CD4-positive, alpha-beta T cell treated with Interleukin-4 for 4 hours (primary cell): Measurements from ENCODE around the gene RPL27A.

Experiments used
- DNase-seq: peaks from one replicate; pipeline ENCODE4 v3.0.0-alpha.2; 2020

Gene RPL27A

DNA sequence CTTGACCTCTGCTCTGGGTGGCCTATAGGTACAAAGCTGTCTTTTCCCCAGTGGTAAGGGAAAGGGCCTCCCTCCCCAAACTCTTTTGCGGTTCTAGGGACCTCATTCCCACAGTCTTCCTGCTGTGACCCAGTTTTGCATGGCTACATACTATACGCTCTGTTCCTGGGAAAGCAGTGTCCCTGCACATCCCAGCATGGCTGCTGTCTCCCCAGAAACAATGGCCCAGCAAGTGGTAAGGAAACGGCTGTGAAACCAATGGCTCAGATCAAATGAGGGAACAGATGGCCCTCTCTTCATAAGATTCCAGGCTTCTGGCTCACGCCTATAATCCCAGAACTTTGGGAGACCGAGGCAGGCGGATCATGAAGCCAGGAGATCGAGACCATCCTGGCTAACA, 41.1 kb downstream of the RPL27A start:
- DNase-seq: no peak

GRCh38 chr11:8724682-8725081, 42.1 kb downstream of the RPL27A start:
- DNase-seq: no peak

- no peak for DNase-seq
Measured at GRCh38 chr11:8726395-8726794, 43.8 kb downstream of the RPL27A start.

GRCh38 chr11:8728563-8728962, 46.0 kb downstream of the RPL27A start:
- DNase-seq: no peak

- DNase-seq: no peak
Measured at GRCh38 chr11:8729067-8729466, 46.5 kb downstream of the RPL27A start.

DNA sequence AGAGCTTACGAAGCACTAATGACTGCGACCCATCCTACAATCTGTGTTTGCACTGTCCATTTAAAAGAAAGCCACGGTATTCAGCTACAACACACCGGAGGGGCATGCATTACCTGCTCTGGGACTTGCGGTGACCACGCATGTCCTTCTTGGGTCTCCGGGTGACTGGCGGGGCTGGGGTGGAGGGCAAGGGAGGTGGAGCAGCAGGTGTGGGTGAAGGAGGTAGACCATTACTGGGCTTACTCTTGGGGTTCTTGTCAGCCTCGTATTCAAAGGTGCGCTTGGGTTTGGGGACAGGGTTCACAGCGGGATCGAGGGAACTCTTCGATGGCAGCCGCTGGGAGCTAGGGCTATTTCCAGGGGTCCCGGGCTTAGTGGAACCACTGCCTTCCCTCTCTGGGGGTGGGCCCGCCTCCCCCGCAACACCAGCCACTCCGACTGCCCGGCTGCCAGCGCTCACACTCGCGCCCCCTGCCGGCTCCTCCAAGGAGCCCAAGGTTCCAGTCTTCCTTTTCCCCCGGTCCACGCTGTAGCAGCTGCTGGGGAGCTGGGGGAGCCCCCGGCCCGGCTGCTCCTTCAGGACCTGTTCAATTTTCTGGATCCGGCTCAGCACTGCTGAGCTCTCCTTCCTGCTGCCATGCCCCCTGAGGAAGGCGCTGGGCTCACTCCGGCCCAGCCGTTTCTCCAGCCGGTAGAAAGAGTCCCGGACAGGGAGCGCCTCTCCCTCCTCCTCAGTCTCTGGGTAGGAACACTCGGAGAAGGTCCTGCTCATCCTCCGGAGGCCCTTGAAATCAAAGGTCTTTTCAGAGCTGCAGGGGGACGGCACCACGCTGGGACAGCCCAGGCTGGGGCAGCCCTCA, 47.5 kb downstream of the RPL27A start:
- no peak for DNase-seq

GRCh38 chr11:8730697-8731020, 48.1 kb downstream of the RPL27A start:
- DNase-seq: no peak

GRCh38 chr11:8731647-8732323, 49.2 kb downstream of the RPL27A start:
- DNase-seq: no peak

DNA sequence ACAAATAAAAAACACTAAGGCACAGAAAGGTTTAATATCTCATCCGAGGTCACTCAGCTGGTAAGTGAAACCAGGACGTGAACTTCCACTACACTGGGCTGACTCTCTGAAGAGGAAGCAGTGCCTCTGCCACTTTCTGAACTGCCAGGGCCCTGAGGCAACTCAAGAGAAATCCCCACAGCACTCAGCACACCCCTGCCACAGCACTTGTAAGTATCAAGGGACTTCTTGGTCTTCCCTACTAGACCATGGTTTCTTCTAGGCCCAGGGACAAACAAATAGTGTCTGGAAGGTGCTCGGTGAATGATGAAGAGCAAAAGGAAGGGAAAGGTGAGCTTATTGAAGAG, 49.7 kb downstream of the RPL27A start:
- no peak for DNase-seq

- DNase-seq: no peak
Measured at GRCh38 chr11:8732748-8733241, 50.2 kb downstream of the RPL27A start.

GRCh38 chr11:8733852-8734251, 51.3 kb downstream of the RPL27A start:
- no peak for DNase-seq

DNA sequence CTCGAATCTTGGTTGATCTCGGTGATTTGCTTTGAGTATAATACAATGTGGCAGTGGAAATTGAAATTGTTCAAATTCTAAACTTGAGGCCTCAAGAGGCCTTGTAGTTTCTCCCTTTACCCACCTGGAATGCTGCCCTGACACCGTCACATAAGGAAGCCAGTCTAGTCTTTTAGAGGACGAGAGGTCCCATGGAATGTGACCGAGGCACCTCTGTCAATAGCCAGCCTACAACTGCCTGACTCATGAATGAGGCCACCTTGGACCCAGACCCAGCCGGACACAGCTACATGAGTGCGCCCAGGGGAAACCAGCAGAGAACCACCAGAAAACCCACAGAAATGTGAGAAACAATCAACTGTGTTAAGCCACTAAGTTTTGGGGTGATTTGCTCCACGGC, 52.5 kb downstream of the RPL27A start:
- no peak for DNase-seq

DNA sequence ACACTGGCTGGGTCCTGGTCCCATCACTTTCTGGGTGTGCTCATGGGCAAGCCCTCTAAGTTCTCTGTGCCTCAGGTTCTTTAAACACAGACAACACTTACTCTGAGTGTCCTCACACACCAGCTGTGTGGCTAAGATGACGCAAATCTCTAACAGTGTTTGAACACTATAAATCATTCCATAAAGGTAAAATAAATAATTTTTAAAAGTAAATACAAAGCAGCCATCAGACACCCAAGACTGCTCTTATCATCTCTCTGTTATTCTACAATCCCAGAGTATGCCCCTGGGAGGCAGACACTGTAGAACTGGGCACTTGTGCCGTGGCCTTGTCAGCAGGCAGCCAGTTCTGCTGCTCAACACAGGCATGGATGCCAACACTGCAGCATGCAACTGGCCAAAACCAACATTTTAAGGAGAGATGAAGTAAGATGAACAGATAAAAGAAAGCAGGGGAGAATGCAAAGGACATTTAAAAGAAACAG, 56.8 kb downstream of the RPL27A start:
- no peak for DNase-seq
